Activated CD8-positive, alpha-beta memory T cell treated with anti-CD3 and anti-CD28 coated beads for 1 hour (primary cell): ENCODE measurements around the gene CADM1.

Source experiments
- DNase-seq, 2 donors: peaks; one replicate each; pipeline ENCODE4 v3.0.0-alpha.2; 2020; ENCODE audit warnings: low read depth in 1 of 2; ENCODE audit errors: extremely low read depth in 1 of 2

The CADM1 gene

GRCh38 chr11:115191761-115192160 is 312.5 kb downstream of the CADM1 start:
- DNase-seq = no peak

- no peak for DNase-seq
These were observed 314.0 kb downstream of the CADM1 start for GRCh38 chr11:115190196-115190595.

- DNase-seq = no peak
These were observed 315.3 kb downstream of the CADM1 start for GRCh38 chr11:115188898-115189278.

GRCh38 chr11:115188188-115188897 is 315.9 kb downstream of the CADM1 start:
- DNase-seq = no peak

- no peak for DNase-seq
These were observed 318.3 kb downstream of the CADM1 start for GRCh38 chr11:115185931-115186330.

GRCh38 chr11:115185507-115185906 is 318.7 kb downstream of the CADM1 start:
- DNase-seq = no peak

GRCh38 chr11:115184901-115185300 is 319.3 kb downstream of the CADM1 start:
- DNase-seq = no peak

- no peak for DNase-seq
These were observed 320.4 kb downstream of the CADM1 start for GRCh38 chr11:115183830-115184229.

GRCh38 chr11:115183136-115183535 is 321.1 kb downstream of the CADM1 start:
- no peak for DNase-seq

GRCh38 chr11:115182282-115182955 is 321.8 kb downstream of the CADM1 start:
- DNase-seq = no peak

GRCh38 chr11:115181538-115181937 is 322.7 kb downstream of the CADM1 start:
- no peak for DNase-seq

- no peak for DNase-seq
These were observed 323.9 kb downstream of the CADM1 start for GRCh38 chr11:115180272-115180671.

- DNase-seq = no peak
These were observed 324.6 kb downstream of the CADM1 start for GRCh38 chr11:115179636-115180035.

- DNase-seq = no peak
These were observed 325.5 kb downstream of the CADM1 start for GRCh38 chr11:115178705-115179104.

- DNase-seq = no peak
These were observed 331.1 kb downstream of the CADM1 start for GRCh38 chr11:115173136-115173535.

- no peak for DNase-seq
These were observed 333.9 kb downstream of the CADM1 start for GRCh38 chr11:115170133-115170815.

GRCh38 chr11:115169251-115169650 is 335.0 kb downstream of the CADM1 start:
- no peak for DNase-seq

- DNase-seq = no peak
These were observed 335.5 kb downstream of the CADM1 start for GRCh38 chr11:115168686-115169085.

GRCh38 chr11:115168229-115168671 is 336.0 kb downstream of the CADM1 start:
- DNase-seq = no peak

GRCh38 chr11:115167456-115167855 is 336.8 kb downstream of the CADM1 start:
- no peak for DNase-seq

- DNase-seq = no peak
These were observed 337.4 kb downstream of the CADM1 start for GRCh38 chr11:115166820-115167219.

- no peak for DNase-seq
These were observed 339.4 kb downstream of the CADM1 start for GRCh38 chr11:115164774-115165173.
